GM18502 (cell line): ENCODE data around the gene TMEM50B.
A peak's percentile ranks its signal among the peaks of the same experiment; 100 is the strongest.
"Not testable (repeated sequence)": the region's sequence is repeated elsewhere in the genome, so short reads cannot be mapped to it uniquely, and the experiment has no call there.

Experiments
- ATAC-seq: cut with Tn5 transposase; IDR thresholded peaks from one replicate; pipeline ENCODE4 v1.9.1; 2021; ENCODE audit warnings: mild to moderate bottlenecking; ENCODE audit not compliant: unreplicated experiment, poor library complexity

The TMEM50B gene

DNA sequence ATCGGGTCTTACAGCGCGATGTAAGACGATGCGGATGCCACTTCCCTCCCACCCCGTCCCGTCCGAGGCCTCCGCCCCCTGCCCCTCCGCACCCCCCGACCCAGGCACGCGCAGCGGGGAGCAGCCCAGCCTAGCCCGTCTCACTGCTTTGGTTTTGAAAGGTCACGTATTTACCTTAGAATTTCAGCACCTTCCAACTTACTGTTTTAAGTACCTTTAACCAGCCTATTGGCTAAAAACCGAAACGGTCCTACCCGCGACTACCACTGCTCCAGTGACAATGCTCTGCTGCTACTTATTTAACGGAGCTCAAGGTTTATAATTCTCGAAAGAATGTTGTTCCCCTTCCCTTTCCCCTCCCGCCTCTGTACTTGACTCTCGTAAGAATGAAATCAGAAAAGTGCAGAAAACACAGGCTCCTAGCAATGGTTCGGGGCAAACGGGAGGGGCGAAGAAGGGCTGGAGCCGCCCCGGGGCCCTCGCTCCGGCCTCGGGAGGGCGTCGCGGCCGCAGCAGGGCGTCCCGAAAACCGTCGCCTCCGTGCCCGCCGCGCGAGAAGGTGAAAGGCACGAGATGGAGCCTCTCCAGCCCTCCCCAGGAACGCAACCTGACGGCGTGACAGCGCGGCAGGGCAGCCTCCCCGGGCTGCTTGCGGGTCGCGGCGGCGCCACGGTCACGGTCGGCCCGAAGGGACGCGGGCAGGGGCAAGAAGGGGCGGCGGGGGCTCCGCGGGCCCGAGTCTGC, 667 bp downstream of the TMEM50B start:
- peak; percentile 25 for ATAC-seq

DNA sequence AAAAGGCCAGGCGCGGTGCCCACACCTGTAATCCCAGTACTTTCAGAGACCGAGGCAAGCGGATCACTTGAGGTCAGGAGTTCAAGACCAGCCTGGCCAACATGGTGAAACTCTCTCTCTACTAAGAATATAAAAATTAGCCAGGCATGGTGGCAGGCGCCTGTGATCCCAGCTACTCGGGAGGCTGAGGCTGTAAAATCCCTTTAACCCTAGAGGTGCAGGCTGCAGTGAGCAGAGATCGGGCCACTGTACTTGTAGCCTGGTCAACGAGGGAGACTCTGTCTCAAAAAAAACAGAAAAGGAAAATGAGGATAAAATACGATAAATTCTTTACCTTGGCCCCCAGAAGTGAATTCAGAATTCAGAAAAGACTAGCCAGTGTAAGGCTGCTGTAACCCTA, 1.6 kb downstream of the TMEM50B start:
- ATAC-seq: no peak

DNA sequence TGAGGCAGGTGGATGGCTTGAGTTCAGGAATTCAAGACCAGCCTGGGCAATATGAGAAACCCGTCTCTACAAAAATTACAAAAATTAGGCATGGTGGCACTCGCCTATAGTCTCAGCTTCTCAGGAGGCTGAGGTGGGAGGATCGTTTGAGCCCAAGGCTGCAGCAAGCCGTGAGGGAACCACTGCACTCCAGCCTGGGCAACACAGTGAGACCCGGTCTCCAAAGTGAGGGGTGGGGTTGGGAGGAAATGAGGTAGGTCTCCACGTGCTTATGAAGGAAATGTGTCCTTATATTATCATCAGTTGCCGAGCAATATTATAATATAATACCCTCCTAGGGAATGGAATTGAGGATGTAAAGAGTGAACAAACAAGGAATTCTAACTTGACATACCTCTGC, 2.7 kb downstream of the TMEM50B start:
- no peak for ATAC-seq

- ATAC-seq: no peak
These were observed 6.4 kb downstream of the TMEM50B start for GRCh38 chr21:33473344-33473743.

DNA sequence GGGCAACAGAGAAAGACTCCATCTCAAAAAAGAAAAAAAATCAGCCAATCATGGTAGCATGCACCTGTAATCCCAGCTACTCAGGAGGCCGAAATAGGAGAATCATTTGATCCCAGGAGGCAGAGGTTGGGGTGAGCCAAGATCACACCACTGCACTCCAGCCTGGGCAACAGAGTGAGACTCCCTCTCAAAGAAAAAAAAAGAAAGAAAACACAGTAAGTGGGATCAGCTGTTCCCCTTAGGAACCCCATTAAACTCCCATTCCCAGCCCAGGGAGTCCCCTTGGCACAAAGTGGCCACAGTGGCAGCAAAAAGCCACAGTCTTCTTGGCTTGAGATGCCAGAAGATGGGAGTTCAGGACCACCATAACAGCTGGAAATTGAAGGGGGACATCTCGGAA, 9.1 kb downstream of the TMEM50B start:
- ATAC-seq: no peak

GRCh38 chr21:33469183-33469582, 10.6 kb downstream of the TMEM50B start:
- ATAC-seq: not testable (repeated sequence)

GRCh38 chr21:33461538-33462250, 18.1 kb downstream of the TMEM50B start:
- ATAC-seq: no peak

DNA sequence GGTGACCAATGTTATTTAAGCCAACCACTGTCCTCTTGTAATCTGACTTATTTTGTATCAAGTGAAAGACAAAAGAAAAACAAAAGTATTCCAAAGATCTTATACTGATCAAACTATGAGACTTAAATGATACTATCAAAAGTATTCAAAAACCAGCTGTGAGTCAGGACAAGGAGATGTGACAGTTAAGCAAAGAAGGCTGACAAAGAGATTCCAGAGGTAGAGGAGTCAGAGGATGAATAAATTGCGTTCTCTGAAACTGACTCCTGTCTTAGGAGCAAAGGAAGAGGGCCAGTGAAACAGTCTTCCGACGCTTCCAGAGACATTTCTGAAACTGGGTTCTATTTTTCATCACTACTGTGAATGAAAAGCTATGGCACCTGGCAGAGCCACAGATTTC, 20.9 kb downstream of the TMEM50B start:
- ATAC-seq: no peak

- no peak for ATAC-seq
These were observed 23.9 kb downstream of the TMEM50B start for GRCh38 chr21:33455686-33456446.

DNA sequence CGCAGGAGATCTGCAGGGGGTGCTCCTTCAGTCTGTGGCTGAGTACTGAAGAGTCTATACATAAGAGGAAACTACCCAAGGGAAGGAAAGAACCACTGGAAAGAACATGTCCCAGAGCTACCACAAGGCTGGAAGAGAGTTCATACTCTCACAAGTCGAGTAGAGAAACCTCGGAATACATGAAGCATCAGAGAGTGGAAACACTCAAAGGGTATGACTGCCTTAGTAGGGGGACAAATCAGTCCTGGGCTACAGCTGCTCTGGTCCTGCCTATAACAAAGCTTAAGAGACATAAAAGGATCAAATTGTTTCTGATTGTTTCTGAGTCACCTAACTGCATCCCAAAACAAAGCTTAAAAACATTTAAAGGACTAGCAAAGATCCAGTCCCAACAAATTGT, 27.4 kb downstream of the TMEM50B start:
- no peak for ATAC-seq

- no peak for ATAC-seq
These were observed 28.1 kb downstream of the TMEM50B start for GRCh38 chr21:33451634-33452071.

GRCh38 chr21:33449616-33450015, 30.2 kb downstream of the TMEM50B start:
- no peak for ATAC-seq

- not testable (repeated sequence) for ATAC-seq
These were observed 33.2 kb downstream of the TMEM50B start for GRCh38 chr21:33446620-33447019.

GRCh38 chr21:33444499-33444898, 35.3 kb downstream of the TMEM50B start:
- ATAC-seq: no peak

- no peak for ATAC-seq
These were observed 36.6 kb downstream of the TMEM50B start for GRCh38 chr21:33443194-33443593.

GRCh38 chr21:33441489-33442477, 38.0 kb downstream of the TMEM50B start:
- peak; percentile 78 for ATAC-seq

GRCh38 chr21:33437140-33437539, 42.6 kb downstream of the TMEM50B start:
- no peak for ATAC-seq

DNA sequence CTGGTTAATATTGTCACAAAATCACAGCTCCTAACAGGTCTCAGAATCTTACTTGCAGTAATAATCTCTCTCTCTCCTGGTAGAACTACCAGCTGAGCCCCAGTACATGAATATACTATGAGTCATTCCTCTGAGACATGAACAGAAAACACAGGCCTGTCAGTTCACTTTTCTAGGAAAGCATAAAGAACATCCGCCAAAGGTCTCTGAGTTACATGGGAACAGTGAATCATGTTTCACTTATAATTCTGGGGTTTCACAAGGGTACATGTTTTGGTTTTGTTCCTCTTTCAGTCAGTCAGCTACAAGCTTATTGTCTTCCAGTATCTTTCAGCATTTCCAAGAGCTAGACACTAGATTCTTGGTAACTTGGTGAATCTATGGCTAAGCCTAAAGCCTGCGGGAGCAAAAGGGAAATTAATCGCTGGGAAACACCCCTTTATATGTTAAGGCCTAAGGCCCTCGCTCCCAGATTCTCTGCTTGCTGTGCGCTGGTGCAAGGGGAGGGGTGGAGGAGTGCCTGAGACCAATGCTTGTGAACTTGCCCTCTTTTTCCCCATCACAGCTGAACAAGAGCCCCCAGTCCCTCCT, 44.9 kb downstream of the TMEM50B start:
- peak; percentile 90 for ATAC-seq

DNA sequence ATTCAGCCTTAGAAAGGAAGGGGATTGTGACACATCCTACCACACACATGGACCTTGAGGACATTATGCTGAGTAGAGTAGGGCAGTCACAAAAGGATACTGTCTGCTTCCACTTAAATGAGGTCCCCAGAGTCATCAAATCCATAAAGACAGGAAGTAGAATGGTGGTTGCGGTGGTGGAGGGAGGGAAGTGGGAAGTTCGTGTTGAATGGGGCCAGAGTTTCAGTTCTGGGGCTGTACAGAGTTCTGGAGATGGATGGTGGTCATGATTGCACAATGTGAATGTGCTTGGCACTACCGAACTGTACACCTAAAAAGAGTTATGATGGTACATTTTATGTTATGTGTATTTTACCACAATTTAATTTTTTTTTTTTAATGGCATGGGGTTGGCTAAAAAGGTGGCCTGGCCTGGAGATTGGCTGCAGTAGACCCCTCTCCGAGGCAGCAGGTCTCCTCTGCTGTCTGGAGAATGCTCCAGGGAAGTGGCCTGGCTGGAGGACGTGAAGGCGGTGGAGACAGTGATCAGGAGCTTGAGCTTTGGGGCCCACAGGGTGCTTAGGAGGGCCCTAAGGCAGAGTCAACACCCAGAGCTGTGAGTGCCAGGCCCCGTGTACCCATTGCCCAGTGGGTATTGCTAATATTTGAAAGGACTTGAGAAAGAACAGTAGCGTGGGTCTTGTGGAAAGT, 46.2 kb downstream of the TMEM50B start:
- no peak for ATAC-seq
